GM12878 (cell line): ENCODE results near the gene SIGLECL1. TPM values are rescaled to one million over a fixed set of nuclear protein-coding genes. Genes with fewer than 3 reads are reported as not detected.

Experiments used
- ATAC-seq: fragments of 200-7000 bp; cut with Tn5 transposase; 3 replicates; pipeline ENCODE4 v1.9.1; 2020; ENCODE audit warnings: mild to moderate bottlenecking, moderate library complexity
- BruUV-seq: library from RNA; stranded (reverse); fragments of 400-500 nt; replicated peaks from 2 replicates; lab custom pipeline; 2021; lab: Mats Ljungman, UMichigan
- CTCF ChIA-PET: fragments of 300-600 bp; sonication (Branson Sonifier 250); formaldehyde crosslinking; extraction: SDS; loops from one replicate; lab custom pipeline; 2021; ENCODE audit warnings: inconsistent platforms; lab: Yijun Ruan, JAX
- POLR2A ChIA-PET: fragments of 350-600 bp; formaldehyde crosslinking; extraction: SDS; loops from one replicate; lab custom pipeline; 2021; ENCODE audit warnings: inconsistent platforms; lab: Charles Lee
- RAD21 ChIA-PET: fragments of 300-600 bp; sonication (Branson Sonifier 250); formaldehyde crosslinking; loops from one replicate; lab custom pipeline; 2023; ENCODE audit warnings: antibody characterized with exemption; ENCODE audit not compliant: unreplicated experiment; lab: Charles Lee
- SMC1A ChIA-PET: fragments of 300-600 bp; sonication (Branson Sonifier 250); formaldehyde crosslinking; loops from one replicate; lab custom pipeline; 2023; ENCODE audit not compliant: unreplicated experiment, uncharacterized antibody; lab: Charles Lee
- DNase-seq: peaks from one replicate; pipeline ENCODE4 v3.0.0-alpha.2; 2011; ENCODE audit warnings: low read depth, low spot score
- FAIRE-seq: peaks from 3 replicates; lab custom pipeline; 2011; peaks lifted over from hg19 to GRCh38; lab: Jason Lieb, UNC
- H2AFZ ChIP-seq: 2 replicates; pipeline ENCODE4 v1.6.0; 2011; ENCODE audit warnings: low read depth, low read length, control low read depth; ENCODE audit not compliant: control insufficient read depth
- H3K27ac ChIP-seq: 2 replicates; pipeline ENCODE4 v1.5.1; 2011; ENCODE audit warnings: control low read depth; ENCODE audit not compliant: control insufficient read depth, insufficient read depth
- H3K27me3 ChIP-seq, 2 experiments: replicated peaks in 1 of 2; 2 replicates each; pipeline versions ENCODE4 v1.6.0 to v1.6.1; 2011; ENCODE audit warnings: low read length in 1 of 2; ENCODE audit not compliant: control insufficient read depth in 2 of 2, insufficient read depth in 2 of 2
- H3K36me3 ChIP-seq, 2 experiments: 2 replicates each; pipeline ENCODE4 v1.5.1; 2011; ENCODE audit warnings: low read length in 1 of 2; ENCODE audit not compliant: control insufficient read depth in 2 of 2, insufficient read depth in 2 of 2
- H3K4me1 ChIP-seq: 2 replicates; pipeline ENCODE4 v1.6.1; 2011; ENCODE audit warnings: mild to moderate bottlenecking, low read length, moderate library complexity, mixed read lengths; ENCODE audit not compliant: control insufficient read depth, insufficient read depth
- H3K4me2 ChIP-seq: 2 replicates; pipeline ENCODE4 v1.6.0; 2011; ENCODE audit warnings: control low read depth; ENCODE audit not compliant: control insufficient read depth, insufficient read depth
- H3K4me3 ChIP-seq: fragments of 200-600 bp; sonication (generic); 2 replicates; pipeline ENCODE4 v1.5.1; 2016
- H3K79me2 ChIP-seq: 2 replicates; pipeline ENCODE4 v1.6.0; 2011; ENCODE audit warnings: low read length; ENCODE audit not compliant: control insufficient read depth, insufficient read depth
- H3K9ac ChIP-seq: 2 replicates; pipeline ENCODE4 v1.8.0; 2011; ENCODE audit warnings: low read length, control low read depth, mixed read lengths; ENCODE audit not compliant: control insufficient read depth, insufficient read depth
- H3K9me3 ChIP-seq: replicated peaks from 3 replicates; pipeline ENCODE4 v1.5.1; 2011; ENCODE audit warnings: mild to moderate bottlenecking, low read length; ENCODE audit not compliant: control insufficient read depth, insufficient read depth
- H4K20me1 ChIP-seq: 2 replicates; pipeline ENCODE4 v1.6.0; 2011; ENCODE audit not compliant: control insufficient read depth, insufficient read depth
- CUX1 ChIP-seq: IDR thresholded peaks from 2 replicates; pipeline ENCODE4 v1.6.1; 2012; ENCODE audit warnings: improper control_type of control experiment, low read depth, low read length; ENCODE audit not compliant: insufficient replicate concordance
- HDAC6 ChIP-seq: fragments of 200-600 bp; sonication (generic); IDR thresholded peaks from one replicate; pipeline ENCODE4 v1.8.0; 2017; ENCODE audit warnings: antibody characterized with exemption; ENCODE audit not compliant: unreplicated experiment
- IKZF1 ChIP-seq: fragments of 450-650 bp; conservative IDR thresholded peaks from 2 replicates; pipeline ENCODE4 v1.6.1; 2017; ENCODE audit warnings: antibody characterized with exemption, mild to moderate bottlenecking
- NKRF ChIP-seq: fragments of 450-650 bp; conservative IDR thresholded peaks from 2 replicates; pipeline ENCODE4 v1.6.1; 2017; ENCODE audit warnings: mild to moderate bottlenecking, moderate library complexity
- NR2C2 ChIP-seq: IDR thresholded peaks from 2 replicates; pipeline ENCODE4 v1.6.1; 2011; ENCODE audit warnings: borderline replicate concordance, low read depth; ENCODE audit not compliant: control insufficient read depth, insufficient read length
- RBBP5 ChIP-seq: fragments of 200-600 bp; sonication (generic); conservative IDR thresholded peaks from 2 replicates; pipeline ENCODE4 v1.6.1; 2016
- RUNX3 ChIP-seq: IDR thresholded peaks from 2 replicates; pipeline ENCODE4 v1.6.1; 2012; ENCODE audit warnings: low read length, inconsistent platforms
- SPI1 ChIP-seq: IDR thresholded peaks from 2 replicates; pipeline ENCODE4 v1.6.1; 2011; ENCODE audit warnings: low read depth, mild to moderate bottlenecking, low read length, moderate library complexity, borderline replicate concordance; ENCODE audit not compliant: insufficient read depth
- SUPT20H ChIP-seq: IDR thresholded peaks from 2 replicates; pipeline ENCODE4 v1.6.1; 2011; ENCODE audit warnings: low read depth, mild to moderate bottlenecking, low read length, moderate library complexity, borderline replicate concordance; ENCODE audit not compliant: control insufficient read depth
- YY1 ChIP-seq: IDR thresholded peaks from 2 replicates; pipeline ENCODE4 v1.6.1; 2011; ENCODE audit warnings: low read depth, mild to moderate bottlenecking, low read length
- ZNF217 ChIP-seq: fragments of 450-650 bp; IDR thresholded peaks from 2 replicates; pipeline ENCODE4 v1.6.1; 2017; ENCODE audit warnings: antibody characterized with exemption, mild to moderate bottlenecking
- WGBS: methylation state at CpG from one replicate; pipeline ENCODE4 v1.1.6; 2016; ENCODE audit warnings: low lambda C conversion rate; ENCODE audit not compliant: insufficient replicate concordance, insufficient coverage; ENCODE audit errors: missing lambda C conversion rate; 5-methylcytosine and 5-hydroxymethylcytosine counted together
- in situ Hi-C: fragments of 300-500 bp; cut with MboI; formaldehyde crosslinking; loops from 9 replicates; pipeline ENCODE4 v1.14.3; 2018; ENCODE audit warnings: mixed read lengths
- intact Hi-C: fragments of 100-400 bp; cut with micrococcal nuclease; formaldehyde crosslinking; loops from one replicate; pipeline ENCODE4 v1.14.2; 2022; ENCODE audit not compliant: unreplicated experiment
- polyA plus RNA-seq, 11 experiments: library from polyadenylated mRNA; depleted of rRNA in 4 of 11; unstranded in 6 of 11; stranded (reverse) in 5 of 11; fragments of >200 nt; fragmentation: Nextera tagmentation in 4 of 11; fragmentation: Illumina TruSeq in 1 of 11; extraction: Ambion mirVana in 4 of 11; extraction: Trizol in 1 of 11; gene quantifications; 1 replicate in 1 of 11; 2 replicates in 10 of 11; pipeline versions ENCODE4 v1.2.1 to v1.2.3, GENCODE V29; 2011 to 2016; ENCODE audit warnings: inconsistent platforms in 2 of 11, missing spikeins in 2 of 11, low read depth in 1 of 11
- total RNA-seq, 4 experiments: library from RNA; depleted of rRNA in 3 of 4; stranded (reverse); fragments of >200 nt in 3 of 4; fragmentation: Illumina TruSeq in 1 of 4; extraction: Trizol in 1 of 4; gene quantifications; 2 replicates each; pipeline versions ENCODE4 v1.2.1 to v1.2.3, GENCODE V29; 2013 to 2021

The SIGLECL1 gene
- total and polyA plus RNA-seq, 10 of the 15 experiments (the other 5 are each of a cell fraction or from before 2014, with no cell fraction given): not detected

DNA sequence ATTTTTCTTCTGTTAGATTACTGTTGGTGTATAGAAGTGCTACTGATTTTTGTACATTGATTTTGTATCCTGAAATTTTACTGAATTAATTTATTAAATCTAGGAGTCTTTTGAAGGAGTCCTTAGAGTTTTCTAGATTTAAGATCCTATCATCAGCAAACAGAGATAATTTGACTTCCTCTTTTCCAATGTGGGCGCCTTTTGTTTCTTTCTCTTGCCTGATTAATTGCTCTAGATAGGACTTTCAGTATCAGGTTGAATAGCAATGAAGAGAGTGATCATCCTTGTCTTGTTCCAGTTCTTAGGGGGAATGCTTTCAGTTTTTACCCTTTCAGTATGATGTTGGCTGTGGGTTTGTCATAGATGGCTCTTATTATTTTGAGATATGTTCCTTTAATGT lies 31.6 kb upstream of the SIGLECL1 start (continued):
- no peak for TF ChIP-seq NKRF
- no peak for TF ChIP-seq RBBP5
- peak; percentile 85 for TF ChIP-seq SPI1
- TF ChIP-seq HDAC6: no peak

- no peaks in the 10 kb centered on the region for H3K36me3 ChIP-seq
- no peak overlapping the region for H3K27ac ChIP-seq
- no peaks in the 10 kb centered on the region for H4K20me1 ChIP-seq
- intact Hi-C loops: no loop called here
- H3K79me2 ChIP-seq: no peaks in the 10 kb centered on the region
- H3K4me3 ChIP-seq: no peak overlapping the region
- H2AFZ ChIP-seq: no peak overlapping the region
- no peak for TF ChIP-seq SUPT20H
- TF ChIP-seq RUNX3: no peak
- TF ChIP-seq NR2C2: no peak
- no peak for TF ChIP-seq YY1
- no peak for TF ChIP-seq CUX1
- TF ChIP-seq IKZF1: no peak
- no peak for TF ChIP-seq ZNF217
- no peak for TF ChIP-seq NKRF
- WGBS: 5% methylated on average over 1 of the region's 1 CpG
- no peaks in the 10 kb centered on the region; the same call in 2 of the 3 replicates for H3K9me3 ChIP-seq
- POLR2A ChIA-PET: no interaction called here
- no TSS peak for BruUV-seq
- SMC1A ChIA-PET: no interaction called here
- FAIRE-seq (no peak), DNase-seq (no peak), ATAC-seq (no peak)
- in situ Hi-C loops: no loop called here
- H3K9ac ChIP-seq: no peak overlapping the region
- no peaks in the 10 kb centered on the region for H3K27me3 ChIP-seq
- H3K4me1 ChIP-seq: no peaks in the 10 kb centered on the region
- RAD21 ChIA-PET: no interaction called here
- H3K4me2 ChIP-seq: no peak overlapping the region
- CTCF ChIA-PET: no interaction called here
Measured at GRCh38 chr19:51219971-51220370, 30.9 kb upstream of the SIGLECL1 start.
